Measurements from ENCODE around the gene CKAP2L.

DNA sequence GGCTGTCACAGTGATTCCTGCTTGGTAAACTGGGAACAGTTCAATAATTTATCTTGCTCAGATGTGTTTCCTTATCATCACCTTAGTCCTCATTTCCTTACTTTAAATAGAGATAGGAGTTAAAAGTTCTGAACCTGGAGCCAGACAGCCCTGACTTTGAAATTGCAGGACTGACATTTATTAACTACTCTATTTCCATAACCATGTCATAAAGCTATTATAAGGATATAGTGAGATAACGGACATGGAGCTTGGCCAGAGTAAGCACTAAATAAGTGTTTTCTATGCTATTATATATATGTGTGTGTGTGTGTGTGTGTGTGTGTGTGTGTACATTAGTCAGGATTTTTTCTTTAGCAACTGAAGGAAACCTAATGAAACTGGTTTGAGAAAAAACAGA, 30.5 kb downstream of the CKAP2L start:
- TF ChIP-seq POLR2AphosphoS5 (IDR thresholded peaks at IDR 0.05; ENCODE audit: low read depth) (no peak), STAT1 (IDR thresholded peaks at IDR 0.05; ENCODE audit: unreplicated experiment) (no peak), EZH2 (IDR thresholded peaks at IDR 0.05; ENCODE audit: low read depth, unreplicated experiment) (no peak)
- TF ChIP-seq, protein P1, sequence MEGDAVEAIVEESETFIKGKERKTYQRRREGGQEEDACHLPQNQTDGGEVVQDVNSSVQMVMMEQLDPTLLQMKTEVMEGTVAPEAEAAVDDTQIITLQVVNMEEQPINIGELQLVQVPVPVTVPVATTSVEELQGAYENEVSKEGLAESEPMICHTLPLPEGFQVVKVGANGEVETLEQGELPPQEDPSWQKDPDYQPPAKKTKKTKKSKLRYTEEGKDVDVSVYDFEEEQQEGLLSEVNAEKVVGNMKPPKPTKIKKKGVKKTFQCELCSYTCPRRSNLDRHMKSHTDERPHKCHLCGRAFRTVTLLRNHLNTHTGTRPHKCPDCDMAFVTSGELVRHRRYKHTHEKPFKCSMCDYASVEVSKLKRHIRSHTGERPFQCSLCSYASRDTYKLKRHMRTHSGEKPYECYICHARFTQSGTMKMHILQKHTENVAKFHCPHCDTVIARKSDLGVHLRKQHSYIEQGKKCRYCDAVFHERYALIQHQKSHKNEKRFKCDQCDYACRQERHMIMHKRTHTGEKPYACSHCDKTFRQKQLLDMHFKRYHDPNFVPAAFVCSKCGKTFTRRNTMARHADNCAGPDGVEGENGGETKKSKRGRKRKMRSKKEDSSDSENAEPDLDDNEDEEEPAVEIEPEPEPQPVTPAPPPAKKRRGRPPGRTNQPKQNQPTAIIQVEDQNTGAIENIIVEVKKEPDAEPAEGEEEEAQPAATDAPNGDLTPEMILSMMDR (conservative IDR thresholded peaks at IDR 0.05; ENCODE audit: low read depth in 2 of 2), result no peak
- TF ChIP-seq, protein P2, sequence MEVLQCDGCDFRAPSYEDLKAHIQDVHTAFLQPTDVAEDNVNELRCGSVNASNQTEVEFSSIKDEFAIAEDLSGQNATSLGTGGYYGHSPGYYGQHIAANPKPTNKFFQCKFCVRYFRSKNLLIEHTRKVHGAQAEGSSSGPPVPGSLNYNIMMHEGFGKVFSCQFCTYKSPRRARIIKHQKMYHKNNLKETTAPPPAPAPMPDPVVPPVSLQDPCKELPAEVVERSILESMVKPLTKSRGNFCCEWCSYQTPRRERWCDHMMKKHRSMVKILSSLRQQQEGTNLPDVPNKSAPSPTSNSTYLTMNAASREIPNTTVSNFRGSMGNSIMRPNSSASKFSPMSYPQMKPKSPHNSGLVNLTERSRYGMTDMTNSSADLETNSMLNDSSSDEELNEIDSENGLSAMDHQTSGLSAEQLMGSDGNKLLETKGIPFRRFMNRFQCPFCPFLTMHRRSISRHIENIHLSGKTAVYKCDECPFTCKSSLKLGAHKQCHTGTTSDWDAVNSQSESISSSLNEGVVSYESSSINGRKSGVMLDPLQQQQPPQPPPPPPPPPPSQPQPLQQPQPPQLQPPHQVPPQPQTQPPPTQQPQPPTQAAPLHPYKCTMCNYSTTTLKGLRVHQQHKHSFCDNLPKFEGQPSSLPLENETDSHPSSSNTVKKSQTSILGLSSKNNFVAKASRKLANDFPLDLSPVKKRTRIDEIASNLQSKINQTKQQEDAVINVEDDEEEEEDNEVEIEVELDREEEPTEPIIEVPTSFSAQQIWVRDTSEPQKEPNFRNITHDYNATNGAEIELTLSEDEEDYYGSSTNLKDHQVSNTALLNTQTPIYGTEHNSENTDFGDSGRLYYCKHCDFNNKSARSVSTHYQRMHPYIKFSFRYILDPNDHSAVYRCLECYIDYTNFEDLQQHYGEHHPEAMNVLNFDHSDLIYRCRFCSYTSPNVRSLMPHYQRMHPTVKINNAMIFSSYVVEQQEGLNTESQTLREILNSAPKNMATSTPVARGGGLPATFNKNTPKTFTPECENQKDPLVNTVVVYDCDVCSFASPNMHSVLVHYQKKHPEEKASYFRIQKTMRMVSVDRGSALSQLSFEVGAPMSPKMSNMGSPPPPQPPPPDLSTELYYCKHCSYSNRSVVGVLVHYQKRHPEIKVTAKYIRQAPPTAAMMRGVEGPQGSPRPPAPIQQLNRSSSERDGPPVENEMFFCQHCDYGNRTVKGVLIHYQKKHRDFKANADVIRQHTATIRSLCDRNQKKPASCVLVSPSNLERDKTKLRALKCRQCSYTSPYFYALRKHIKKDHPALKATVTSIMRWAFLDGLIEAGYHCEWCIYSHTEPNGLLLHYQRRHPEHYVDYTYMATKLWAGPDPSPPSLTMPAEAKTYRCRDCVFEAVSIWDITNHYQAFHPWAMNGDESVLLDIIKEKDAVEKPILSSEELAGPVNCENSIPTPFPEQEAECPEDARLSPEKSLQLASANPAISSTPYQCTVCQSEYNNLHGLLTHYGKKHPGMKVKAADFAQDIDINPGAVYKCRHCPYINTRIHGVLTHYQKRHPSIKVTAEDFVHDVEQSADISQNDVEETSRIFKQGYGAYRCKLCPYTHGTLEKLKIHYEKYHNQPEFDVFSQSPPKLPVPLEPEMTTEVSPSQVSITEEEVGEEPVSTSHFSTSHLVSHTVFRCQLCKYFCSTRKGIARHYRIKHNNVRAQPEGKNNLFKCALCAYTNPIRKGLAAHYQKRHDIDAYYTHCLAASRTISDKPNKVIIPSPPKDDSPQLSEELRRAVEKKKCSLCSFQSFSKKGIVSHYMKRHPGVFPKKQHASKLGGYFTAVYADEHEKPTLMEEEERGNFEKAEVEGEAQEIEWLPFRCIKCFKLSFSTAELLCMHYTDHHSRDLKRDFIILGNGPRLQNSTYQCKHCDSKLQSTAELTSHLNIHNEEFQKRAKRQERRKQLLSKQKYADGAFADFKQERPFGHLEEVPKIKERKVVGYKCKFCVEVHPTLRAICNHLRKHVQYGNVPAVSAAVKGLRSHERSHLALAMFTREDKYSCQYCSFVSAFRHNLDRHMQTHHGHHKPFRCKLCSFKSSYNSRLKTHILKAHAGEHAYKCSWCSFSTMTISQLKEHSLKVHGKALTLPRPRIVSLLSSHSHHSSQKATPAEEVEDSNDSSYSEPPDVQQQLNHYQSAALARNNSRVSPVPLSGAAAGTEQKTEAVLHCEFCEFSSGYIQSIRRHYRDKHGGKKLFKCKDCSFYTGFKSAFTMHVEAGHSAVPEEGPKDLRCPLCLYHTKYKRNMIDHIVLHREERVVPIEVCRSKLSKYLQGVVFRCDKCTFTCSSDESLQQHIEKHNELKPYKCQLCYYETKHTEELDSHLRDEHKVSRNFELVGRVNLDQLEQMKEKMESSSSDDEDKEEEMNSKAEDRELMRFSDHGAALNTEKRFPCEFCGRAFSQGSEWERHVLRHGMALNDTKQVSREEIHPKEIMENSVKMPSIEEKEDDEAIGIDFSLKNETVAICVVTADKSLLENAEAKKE (CRISPR knock-in tag; IDR thresholded peaks at IDR 0.05), result no peak

Measured in GM23338 (cell line).